Activated CD8-positive, alpha-beta memory T cell treated with anti-CD3 and anti-CD28 coated beads for 4 hours (primary cell): ENCODE data around the gene TSPAN11.
"Not testable (repeated sequence)": the region's sequence is repeated elsewhere in the genome, so short reads cannot be mapped to it uniquely, and the experiment has no call there.

Experiments
- DNase-seq, 2 donors: peaks; one replicate each; pipeline ENCODE4 v3.0.0-alpha.2; 2020; ENCODE audit warnings: low read depth in 2 of 2

TSPAN11 gene

GRCh38 chr12:31019561-31019960, 93.0 kb downstream of the TSPAN11 start:
- no peak for DNase-seq

GRCh38 chr12:31019976-31020375, 93.4 kb downstream of the TSPAN11 start:
- no peak for DNase-seq

GRCh38 chr12:31020385-31021166, 94.0 kb downstream of the TSPAN11 start:
- no peak for DNase-seq

- no peak for DNase-seq
Observed at GRCh38 chr12:31021181-31021580, 94.6 kb downstream of the TSPAN11 start.

- DNase-seq: no peak
Observed at GRCh38 chr12:31021809-31022494, 95.4 kb downstream of the TSPAN11 start.

- no peak for DNase-seq
Observed at GRCh38 chr12:31023271-31023724, 96.8 kb downstream of the TSPAN11 start.

GRCh38 chr12:31026202-31026601, 99.7 kb downstream of the TSPAN11 start:
- no peak for DNase-seq

GRCh38 chr12:31027006-31027405, 100.5 kb downstream of the TSPAN11 start:
- not testable (repeated sequence) for DNase-seq

- DNase-seq: no peak
Observed at GRCh38 chr12:31029468-31029867, 102.9 kb downstream of the TSPAN11 start.

- DNase-seq: no peak
Observed at GRCh38 chr12:31029916-31030562, 103.5 kb downstream of the TSPAN11 start.

- DNase-seq: no peak
Observed at GRCh38 chr12:31031951-31032335, 105.4 kb downstream of the TSPAN11 start.

- no peak for DNase-seq
Observed at GRCh38 chr12:31033146-31033545, 106.6 kb downstream of the TSPAN11 start.

GRCh38 chr12:31033681-31034080, 107.1 kb downstream of the TSPAN11 start:
- DNase-seq: no peak

GRCh38 chr12:31034372-31034771, 107.8 kb downstream of the TSPAN11 start:
- no peak for DNase-seq

- no peak for DNase-seq
Observed at GRCh38 chr12:31035226-31035625, 108.7 kb downstream of the TSPAN11 start.

GRCh38 chr12:31035967-31036665, 109.6 kb downstream of the TSPAN11 start:
- DNase-seq: no peak

- DNase-seq: no peak
Observed at GRCh38 chr12:31037028-31037427, 110.5 kb downstream of the TSPAN11 start.

GRCh38 chr12:31037931-31038330, 111.4 kb downstream of the TSPAN11 start:
- DNase-seq: no peak

GRCh38 chr12:31041033-31041564, 114.6 kb downstream of the TSPAN11 start:
- no peak for DNase-seq
